HG02610 (cell line): ENCODE measurements around the gene MAP3K1.

Experiments used
- ATAC-seq: cut with Tn5 transposase; IDR thresholded peaks from one replicate; pipeline ENCODE4 v1.9.1; 2021; ENCODE audit warnings: mild to moderate bottlenecking, moderate library complexity; ENCODE audit not compliant: unreplicated experiment

The MAP3K1 gene

GRCh38 chr5:56845277-56845676 is 29.9 kb downstream of the MAP3K1 start:
- ATAC-seq, result no peak

GRCh38 chr5:56845904-56846480 is 30.6 kb downstream of the MAP3K1 start:
- no peak for ATAC-seq

GRCh38 chr5:56848206-56848605 is 32.9 kb downstream of the MAP3K1 start:
- ATAC-seq, result no peak

GRCh38 chr5:56849671-56850070 is 34.3 kb downstream of the MAP3K1 start:
- ATAC-seq, result no peak

GRCh38 chr5:56850423-56850822 is 35.1 kb downstream of the MAP3K1 start:
- no peak for ATAC-seq

- ATAC-seq, result no peak
These were observed 36.1 kb downstream of the MAP3K1 start for GRCh38 chr5:56851258-56851941.

GRCh38 chr5:56852228-56853000 is 37.1 kb downstream of the MAP3K1 start:
- no peak for ATAC-seq

GRCh38 chr5:56853698-56854097 is 38.3 kb downstream of the MAP3K1 start:
- ATAC-seq, result no peak

GRCh38 chr5:56854920-56855319 is 39.6 kb downstream of the MAP3K1 start:
- ATAC-seq, result no peak

GRCh38 chr5:56856541-56857178 is 41.3 kb downstream of the MAP3K1 start:
- ATAC-seq, result no peak

GRCh38 chr5:56858777-56859442 is 43.6 kb downstream of the MAP3K1 start:
- no peak for ATAC-seq

GRCh38 chr5:56861893-56862485 is 46.6 kb downstream of the MAP3K1 start:
- no peak for ATAC-seq

- ATAC-seq, result no peak
These were observed 47.6 kb downstream of the MAP3K1 start for GRCh38 chr5:56862909-56863308.

GRCh38 chr5:56871777-56872176 is 56.4 kb downstream of the MAP3K1 start:
- ATAC-seq, result no peak

GRCh38 chr5:56873056-56873455 is 57.7 kb downstream of the MAP3K1 start:
- no peak for ATAC-seq

GRCh38 chr5:56876327-56876726 is 61.0 kb downstream of the MAP3K1 start:
- ATAC-seq, result no peak

GRCh38 chr5:56881571-56881970 is 66.2 kb downstream of the MAP3K1 start:
- no peak for ATAC-seq

GRCh38 chr5:56893251-56893951 is 78.1 kb downstream of the MAP3K1 start:
- no peak for ATAC-seq

- no peak for ATAC-seq
These were observed 81.4 kb downstream of the MAP3K1 start for GRCh38 chr5:56896763-56897162.

GRCh38 chr5:56898213-56898612 is 82.9 kb downstream of the MAP3K1 start:
- ATAC-seq, result no peak
